ENCODE data around the gene ISM2. TPM values are rescaled to one million over a fixed set of nuclear protein-coding genes. Genes with fewer than 3 reads are reported as not detected.

The ISM2 gene
- total and polyA plus RNA-seq, 3 donors from 2014 or later = 4.4 to 28.7 (median 6.2) TPM

DNA sequence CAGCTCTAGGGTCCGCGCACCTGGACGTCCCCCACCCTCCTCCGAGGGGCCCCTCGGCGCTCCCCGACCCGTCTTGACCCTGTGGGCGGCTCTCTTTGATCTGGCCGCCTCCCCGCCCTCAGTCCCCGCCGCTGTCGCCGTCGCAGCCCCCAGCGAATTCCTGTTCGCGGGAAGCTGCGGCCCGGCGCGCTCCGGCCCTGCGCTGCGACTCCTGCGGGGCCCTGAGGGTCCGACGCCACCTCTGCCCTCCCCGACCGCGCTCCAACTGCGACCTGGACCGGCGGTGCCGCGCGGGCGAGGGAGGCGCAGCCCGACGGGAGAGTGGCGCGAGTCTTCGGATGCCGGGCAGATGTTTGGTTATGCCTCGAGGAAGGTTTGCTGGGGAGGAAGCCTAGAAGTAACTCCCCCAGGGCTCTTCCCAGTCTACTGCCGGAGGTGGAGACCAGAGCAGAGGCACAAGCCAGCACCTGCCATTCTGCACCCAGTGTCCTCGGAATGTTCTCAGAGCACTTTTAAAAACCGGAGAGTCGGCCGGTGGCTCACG lies 440 bp upstream of the ISM2 start:
- Histone ChIP-seq H3K36me3 (ENCODE audit: low read depth, missing control alignments) (no peaks in the 10 kb centered on the region), H3K9me3 (no peaks in the 10 kb centered on the region), H3K4me1 (peaks cover 15% of the 10 kb centered on the region), H3K27me3 (no peaks in the 10 kb centered on the region), H3K4me3 (peak overlapping the region; percentile 55 to 70), H3K27ac (no peak overlapping the region)
- 3% methylated on average over 42 of the region's 53 CpGs; no CpG with 5 or more reads in 1 of the 2 donors for WGBS, 2 donors
- peak; percentile 20 for DNase-seq
- no peak for TF ChIP-seq CTCF (IDR thresholded peaks at IDR 0.05)
- no peak for TF ChIP-seq POLR2A (IDR thresholded peaks at IDR 0.05)
- intact Hi-C loops (cut with DNase I; ENCODE audit: low total_unique reads) = no loop called here

- intact Hi-C loops (cut with DNase I; ENCODE audit: low total_unique reads) = no loop called here
- whole genome bisulfite sequencing, 2 donors = 45 to 62% methylated on average over 7 of the region's 7 CpGs
- Histone ChIP-seq H3K27me3 (no peaks in the 10 kb centered on the region), H3K9me3 (no peaks in the 10 kb centered on the region), H3K27ac (no peak overlapping the region), H3K4me1 (peaks cover 15% of the 10 kb centered on the region), H3K36me3 (ENCODE audit: low read depth, missing control alignments) (no peaks in the 10 kb centered on the region), H3K4me3 (no peak overlapping the region)
- no peak for TF ChIP-seq POLR2A (IDR thresholded peaks at IDR 0.05)
- peak; percentile 26 for DNase-seq
These were observed 3.3 kb downstream of the ISM2 start for GRCh38 chr14:77495334-77495733.

DNA sequence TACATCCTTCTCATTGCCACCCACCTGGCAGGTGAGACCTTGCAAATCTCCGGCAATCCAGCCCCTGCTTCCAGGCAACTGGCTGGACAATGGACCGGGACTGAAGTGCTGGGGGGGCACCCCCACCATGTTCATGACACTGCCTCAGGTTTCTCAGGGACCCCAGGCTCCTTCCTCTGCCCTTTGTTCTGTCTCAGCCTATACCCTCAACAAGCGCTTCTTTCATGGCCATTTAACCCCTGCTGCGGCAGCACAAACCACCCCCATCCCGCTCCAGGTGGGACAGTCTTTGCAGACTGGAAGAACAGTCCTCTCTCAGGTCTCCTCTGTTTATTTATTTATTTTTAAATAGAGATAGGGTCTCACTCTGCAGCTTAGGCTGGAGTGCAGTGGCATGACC lies 7.6 kb downstream of the ISM2 start:
- no peak for DNase-seq
- intact Hi-C loops (cut with DNase I; ENCODE audit: low total_unique reads) = no loop called here
- Histone ChIP-seq H3K27ac (no peak overlapping the region), H3K36me3 (ENCODE audit: low read depth, missing control alignments) (no peaks in the 10 kb centered on the region), H3K9me3 (no peaks in the 10 kb centered on the region), H3K27me3 (no peaks in the 10 kb centered on the region), H3K4me1 (peaks cover 6% of the 10 kb centered on the region), H3K4me3 (no peak overlapping the region)
- WGBS, 2 donors = 93 to 100% methylated on average over 4 to 5 of the region's 5 CpGs
- TF ChIP-seq CTCF (IDR thresholded peaks at IDR 0.05) = no peak
- no peak for TF ChIP-seq POLR2A (IDR thresholded peaks at IDR 0.05)

- H3K27ac ChIP-seq = no peak overlapping the region
- TF ChIP-seq POLR2A (IDR thresholded peaks at IDR 0.05) (no peak), CTCF (IDR thresholded peaks at IDR 0.05) (no peak)
- intact Hi-C loops (cut with DNase I; ENCODE audit: low total_unique reads) = no loop called here
- H3K27me3 ChIP-seq = no peaks in the 10 kb centered on the region
- H3K36me3 ChIP-seq (ENCODE audit: low read depth, missing control alignments) = no peaks in the 10 kb centered on the region
- no peak overlapping the region for H3K4me3 ChIP-seq
- H3K4me1 ChIP-seq = peaks cover 5% of the 10 kb centered on the region
- no peak for DNase-seq
- WGBS, 2 donors = 86 to 95% methylated on average over 8 of the region's 8 CpGs
- no peaks in the 10 kb centered on the region for H3K9me3 ChIP-seq
These were observed 8.1 kb downstream of the ISM2 start for GRCh38 chr14:77490347-77490986.

- no peak for DNase-seq
- 94 to 98% methylated on average over 6 of the region's 6 CpGs for WGBS, 2 donors
- H3K4me1 ChIP-seq = no peaks in the 10 kb centered on the region
- H3K9me3 ChIP-seq = no peaks in the 10 kb centered on the region
- no peaks in the 10 kb centered on the region for H3K36me3 ChIP-seq (ENCODE audit: low read depth, missing control alignments)
- H3K27ac ChIP-seq = no peak overlapping the region
- no peaks in the 10 kb centered on the region for H3K27me3 ChIP-seq
- intact Hi-C loops (cut with DNase I; ENCODE audit: low total_unique reads) = no loop called here
- H3K4me3 ChIP-seq = no peak overlapping the region
- TF ChIP-seq POLR2A (IDR thresholded peaks at IDR 0.05) (no peak), CTCF (IDR thresholded peaks at IDR 0.05) (no peak)
These were observed 9.6 kb downstream of the ISM2 start for GRCh38 chr14:77489041-77489440.

Data from testis (tissue), 3 donors.